Stimulated activated memory B cell treated with anti-CD40 and anti-IgM and Interleukin-4, amounts not matched to agents 10 μg/mL and 1 μg/mL and 100 μg/mL, for 72 hours (primary cell): ENCODE data around the gene C4orf50.
"Not testable (repeated sequence)": the region's sequence is repeated elsewhere in the genome, so short reads cannot be mapped to it uniquely, and the experiment has no call there.

Experiments
- ATAC-seq: fragments of 150-1000 bp; cut with Tn5 transposase; 2 replicates; pipeline ENCODE4 v1.10.0; 2021
- H3K27ac Mint-ChIP-seq: one replicate; pipeline ENCODE4 v1.8.0; 2022; ENCODE audit warnings: mild to moderate bottlenecking, mixed read lengths
- H3K27me3 Mint-ChIP-seq: one replicate; pipeline ENCODE4 v1.8.0; 2022; ENCODE audit warnings: mixed read lengths
- H3K36me3 Mint-ChIP-seq: one replicate; pipeline ENCODE4 v1.8.0; 2022; ENCODE audit warnings: mixed read lengths
- H3K4me1 Mint-ChIP-seq: one replicate; pipeline ENCODE4 v1.8.0; 2022; ENCODE audit warnings: mixed read lengths
- H3K4me3 Mint-ChIP-seq: one replicate; pipeline ENCODE4 v1.8.0; 2022; ENCODE audit warnings: mild to moderate bottlenecking, moderate library complexity, mixed read lengths
- H3K9me3 Mint-ChIP-seq: one replicate; pipeline ENCODE4 v1.8.0; 2022; ENCODE audit warnings: mixed read lengths

C4orf50 gene

DNA sequence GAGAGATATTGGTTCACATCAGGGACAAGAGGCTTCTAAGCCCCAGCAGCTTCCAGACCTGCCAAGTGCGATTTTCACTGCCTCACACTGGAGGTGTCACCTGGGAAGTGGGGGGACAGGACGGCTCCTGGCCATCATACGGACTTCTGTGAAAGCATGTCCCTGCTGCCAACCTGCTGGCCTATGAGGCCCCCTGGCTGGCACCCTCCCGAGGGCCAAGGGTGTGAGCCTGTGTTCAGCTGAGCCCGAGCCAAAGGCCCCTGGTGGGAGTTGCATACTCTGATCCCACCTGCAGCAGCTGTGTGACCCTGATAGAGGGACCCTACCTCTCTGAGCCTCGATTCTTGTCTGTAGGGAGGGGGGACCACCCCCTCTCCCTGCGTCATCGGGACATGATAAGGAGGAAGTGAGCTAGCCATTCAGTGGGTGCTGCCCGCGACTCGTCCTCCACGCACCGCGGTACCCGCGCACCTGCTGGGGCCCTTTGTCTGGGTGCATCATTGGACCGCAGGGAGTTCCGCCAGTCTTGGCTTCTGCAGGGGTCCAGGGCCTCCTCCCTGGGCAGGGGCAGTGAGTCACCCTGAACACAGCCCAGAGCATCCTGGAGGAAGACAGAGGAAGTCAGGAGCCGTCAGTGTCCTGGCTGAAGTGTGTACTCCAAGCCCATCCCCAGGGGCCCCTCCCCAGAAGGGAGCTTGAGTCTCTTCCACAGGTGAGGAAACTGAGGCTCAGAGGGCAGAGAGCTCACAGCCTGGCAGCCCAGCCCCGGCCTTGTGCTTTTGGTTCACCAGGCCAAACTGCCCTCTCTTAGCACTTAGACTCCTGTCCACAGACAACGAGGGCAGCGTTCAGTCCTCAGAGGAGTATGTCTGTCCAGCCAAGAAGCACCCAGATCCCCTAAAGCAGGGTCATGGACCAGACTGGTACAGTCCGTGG lies 24.1 kb downstream of the C4orf50 start:
- H3K27ac Mint-ChIP-seq: no peak overlapping the region
- peaks cover 57% of the 10 kb centered on the region for H3K27me3 Mint-ChIP-seq
- H3K4me3 Mint-ChIP-seq: no peak overlapping the region
- no peak for ATAC-seq
- H3K9me3 Mint-ChIP-seq: peaks cover 4% of the 10 kb centered on the region
- no peaks in the 10 kb centered on the region for H3K4me1 Mint-ChIP-seq
- no peaks in the 10 kb centered on the region for H3K36me3 Mint-ChIP-seq

DNA sequence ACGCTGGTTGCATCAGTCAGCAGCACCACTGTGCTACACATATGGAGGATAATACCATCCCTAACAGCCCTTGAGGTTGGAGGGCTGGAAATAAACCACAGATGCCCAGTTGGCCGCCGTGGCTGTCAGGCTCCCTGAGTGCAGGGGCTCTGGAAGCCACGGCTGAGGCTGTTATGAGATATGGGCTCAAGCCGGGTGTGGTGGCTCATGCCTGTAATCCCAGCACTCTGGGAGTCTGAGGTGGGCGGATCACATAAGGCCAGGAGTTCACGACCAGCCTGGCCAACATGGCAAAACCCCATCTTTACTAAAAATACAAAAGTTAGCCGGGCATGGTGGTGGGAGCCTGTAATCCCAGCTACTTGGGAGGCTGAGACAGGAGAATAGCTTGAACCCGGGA lies 24.9 kb downstream of the C4orf50 start:
- not testable (repeated sequence) for H3K4me3 Mint-ChIP-seq, H3K36me3 Mint-ChIP-seq, H3K27ac Mint-ChIP-seq, H3K4me1 Mint-ChIP-seq, ATAC-seq, H3K9me3 Mint-ChIP-seq
- peaks cover 55% of the 10 kb centered on the region for H3K27me3 Mint-ChIP-seq

DNA sequence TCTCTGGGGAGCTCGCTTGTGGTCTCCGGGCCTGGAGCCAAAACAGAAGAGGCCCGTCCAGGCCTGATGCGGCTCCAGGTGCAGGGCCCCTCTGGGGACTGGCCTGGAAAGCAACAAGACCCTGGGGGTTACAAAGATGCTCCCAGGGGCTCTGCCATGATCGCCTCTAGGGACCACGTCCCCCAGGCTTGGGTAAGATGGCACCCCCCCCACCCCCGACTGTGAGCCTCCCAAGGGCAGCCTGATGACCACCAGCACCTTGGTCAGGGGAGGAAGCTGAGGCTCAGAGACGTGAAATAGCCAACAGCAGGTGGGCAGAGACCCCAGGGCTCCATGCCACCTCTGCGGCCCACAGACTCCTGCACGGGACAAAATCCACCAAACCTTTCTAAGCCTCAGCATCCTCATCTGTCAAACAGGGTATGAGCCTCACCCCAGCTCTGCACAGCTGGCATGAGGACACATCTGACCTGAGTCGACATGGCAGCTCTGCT lies 25.4 kb downstream of the C4orf50 start:
- Mint-ChIP-seq H3K36me3 (no peaks in the 10 kb centered on the region), H3K9me3 (peaks cover 4% of the 10 kb centered on the region), H3K4me3 (no peak overlapping the region), H3K27me3 (peaks cover 52% of the 10 kb centered on the region), H3K27ac (no peak overlapping the region), H3K4me1 (no peaks in the 10 kb centered on the region)
- ATAC-seq: no peak

DNA sequence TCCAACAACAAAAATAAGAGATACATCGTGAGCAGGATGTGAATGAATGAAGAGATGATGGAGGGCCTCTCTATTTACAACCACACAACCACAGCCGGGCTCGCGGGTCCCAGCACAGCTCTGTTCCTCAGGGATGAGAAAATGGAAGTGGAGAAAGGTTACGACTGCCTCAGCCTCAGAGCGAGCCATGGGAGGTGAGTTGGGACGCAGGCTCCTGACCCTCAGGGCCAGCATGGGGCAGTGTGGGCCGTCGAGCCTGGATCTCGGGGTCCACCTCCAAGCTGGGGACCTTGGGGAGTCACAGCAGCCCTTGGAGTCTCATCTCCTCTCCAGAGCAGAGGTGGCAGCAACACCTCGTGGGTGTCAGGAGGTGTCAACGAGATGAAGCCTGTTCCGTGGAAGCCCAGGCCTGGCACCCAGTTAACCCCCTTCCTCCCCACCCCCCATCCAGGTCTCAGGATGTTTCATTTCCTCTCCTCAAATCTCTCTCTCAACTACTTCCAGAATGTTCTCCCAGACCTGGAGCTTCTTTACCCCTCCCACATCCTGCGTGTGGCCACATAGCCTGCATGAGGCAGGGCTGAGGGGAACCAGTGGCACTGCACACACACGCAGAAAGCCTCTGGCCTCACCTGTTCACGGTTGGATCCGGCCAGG lies 25.9 kb downstream of the C4orf50 start:
- Mint-ChIP-seq H3K4me1 (no peaks in the 10 kb centered on the region), H3K27me3 (peaks cover 52% of the 10 kb centered on the region), H3K9me3 (peaks cover 4% of the 10 kb centered on the region), H3K4me3 (no peak overlapping the region), H3K27ac (no peak overlapping the region), H3K36me3 (no peaks in the 10 kb centered on the region)
- ATAC-seq: no peak

DNA sequence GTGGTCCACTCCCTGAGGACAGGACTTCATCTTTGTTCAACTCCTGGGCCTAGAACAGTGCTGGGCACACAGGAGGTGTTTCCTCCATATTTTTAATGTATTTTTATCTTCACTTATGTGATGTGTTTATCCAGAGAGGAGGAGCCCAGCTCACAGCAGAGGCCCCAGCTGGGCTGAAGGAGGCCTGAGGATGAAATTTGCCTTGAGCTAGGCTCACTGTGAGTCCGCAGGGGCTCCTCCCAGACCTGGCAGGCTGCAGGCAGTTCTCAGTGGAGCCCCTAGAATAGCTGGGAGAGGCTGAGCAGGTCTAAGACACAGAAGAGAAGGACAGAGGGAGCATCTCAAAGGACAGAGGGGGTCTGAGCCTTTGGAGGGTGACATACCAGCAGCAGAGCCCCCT lies 26.8 kb downstream of the C4orf50 start:
- Mint-ChIP-seq H3K4me3 (no peak overlapping the region), H3K9me3 (peaks cover 4% of the 10 kb centered on the region), H3K27me3 (peaks cover 43% of the 10 kb centered on the region), H3K4me1 (no peaks in the 10 kb centered on the region), H3K36me3 (no peaks in the 10 kb centered on the region), H3K27ac (no peak overlapping the region)
- no peak for ATAC-seq

DNA sequence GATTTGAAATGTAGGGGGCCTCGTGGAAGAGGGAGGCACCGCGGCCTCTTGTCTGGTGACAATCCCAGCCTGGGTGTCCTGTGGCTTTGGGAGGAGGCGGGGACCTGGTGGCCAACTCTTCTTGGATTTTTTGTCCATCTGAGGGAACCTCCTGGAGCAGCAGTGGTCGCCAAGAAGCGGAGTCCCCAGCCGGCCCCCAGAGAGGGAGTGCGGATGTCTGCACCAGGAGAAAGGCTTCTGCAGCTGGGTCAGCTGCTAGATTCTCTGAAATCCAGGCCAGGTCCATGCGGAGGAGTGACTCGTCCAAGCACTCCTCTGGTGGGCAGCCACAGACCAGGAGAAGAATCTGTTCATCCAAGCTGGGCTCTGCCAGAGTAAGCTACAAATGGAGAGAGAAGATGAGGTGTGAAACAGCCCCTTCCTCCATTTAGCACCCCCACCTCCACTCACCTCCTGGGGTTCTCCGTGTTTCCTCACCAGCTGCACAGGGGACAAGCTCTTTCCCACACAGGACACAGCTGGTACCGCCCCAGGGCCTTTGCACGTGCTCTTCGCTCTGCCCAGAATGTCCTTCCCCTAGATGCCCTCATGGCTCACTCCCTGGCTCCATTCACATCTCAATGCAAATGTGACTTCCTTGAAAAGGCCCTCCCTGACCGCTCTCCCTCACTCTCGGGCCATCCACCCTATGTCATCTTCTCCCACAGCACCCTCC lies 27.6 kb downstream of the C4orf50 start:
- no peak overlapping the region for H3K4me3 Mint-ChIP-seq
- ATAC-seq: no peak

DNA sequence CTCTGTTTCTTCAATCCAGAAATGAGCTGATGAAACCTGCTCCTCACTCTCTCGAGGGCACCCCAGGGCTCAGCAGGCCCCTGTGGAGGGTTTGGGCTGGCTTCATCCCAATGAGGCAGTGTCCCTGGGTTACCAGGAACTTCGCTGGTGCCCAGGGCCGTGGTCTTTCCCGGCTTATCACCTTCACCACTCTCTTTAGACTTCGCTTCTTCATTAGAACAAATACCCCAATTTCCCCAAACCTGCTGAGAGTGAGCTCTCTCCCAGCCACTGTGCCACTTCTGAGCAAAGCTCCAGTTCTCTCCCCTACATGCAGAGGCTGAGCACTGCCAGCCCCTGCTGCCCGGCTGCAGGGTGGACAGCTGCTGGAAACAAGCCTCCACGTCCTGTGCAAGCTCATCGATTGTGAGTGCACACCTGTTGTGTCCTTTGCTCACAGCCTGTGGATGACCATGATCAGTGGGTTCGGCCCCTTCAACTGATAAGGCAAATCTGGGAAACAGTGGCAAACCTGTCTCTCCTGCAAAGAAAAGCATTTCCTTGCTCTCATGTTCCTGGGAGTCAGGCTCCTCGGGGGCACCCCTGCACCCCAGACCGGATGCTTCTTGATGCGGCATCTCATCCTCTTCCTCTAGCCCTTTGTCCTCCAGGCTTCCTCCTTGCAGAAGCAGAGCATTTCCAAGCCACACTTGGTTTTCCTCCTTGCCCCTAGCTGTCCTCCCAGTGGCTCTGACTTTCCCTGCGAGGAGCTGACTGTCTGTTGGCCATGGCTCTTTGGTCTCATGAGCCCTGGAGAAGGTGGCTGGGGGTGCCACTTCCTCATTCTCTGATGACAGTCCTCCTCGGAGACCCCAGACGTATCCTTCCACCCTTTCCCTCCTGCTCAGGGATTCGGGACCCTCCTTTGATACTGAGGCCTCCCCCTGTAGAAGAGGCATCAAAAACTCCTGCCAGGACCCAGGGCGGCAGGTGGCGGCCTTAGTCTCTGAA lies 28.7 kb downstream of the C4orf50 start:
- no peak overlapping the region for H3K27ac Mint-ChIP-seq
- peaks cover 11% of the 10 kb centered on the region for H3K9me3 Mint-ChIP-seq
- H3K36me3 Mint-ChIP-seq: no peaks in the 10 kb centered on the region
- ATAC-seq: peak; percentile 10
- no peak overlapping the region for H3K4me3 Mint-ChIP-seq
- H3K27me3 Mint-ChIP-seq: peaks cover 29% of the 10 kb centered on the region
- no peaks in the 10 kb centered on the region for H3K4me1 Mint-ChIP-seq

More for the DNA sequence above, 27.6 kb downstream of the C4orf50 start:
- H3K27me3 Mint-ChIP-seq: peaks cover 35% of the 10 kb centered on the region
- H3K27ac Mint-ChIP-seq: no peak overlapping the region
- H3K9me3 Mint-ChIP-seq: peaks cover 4% of the 10 kb centered on the region
- H3K4me1 Mint-ChIP-seq: no peaks in the 10 kb centered on the region
- H3K36me3 Mint-ChIP-seq: no peaks in the 10 kb centered on the region

DNA sequence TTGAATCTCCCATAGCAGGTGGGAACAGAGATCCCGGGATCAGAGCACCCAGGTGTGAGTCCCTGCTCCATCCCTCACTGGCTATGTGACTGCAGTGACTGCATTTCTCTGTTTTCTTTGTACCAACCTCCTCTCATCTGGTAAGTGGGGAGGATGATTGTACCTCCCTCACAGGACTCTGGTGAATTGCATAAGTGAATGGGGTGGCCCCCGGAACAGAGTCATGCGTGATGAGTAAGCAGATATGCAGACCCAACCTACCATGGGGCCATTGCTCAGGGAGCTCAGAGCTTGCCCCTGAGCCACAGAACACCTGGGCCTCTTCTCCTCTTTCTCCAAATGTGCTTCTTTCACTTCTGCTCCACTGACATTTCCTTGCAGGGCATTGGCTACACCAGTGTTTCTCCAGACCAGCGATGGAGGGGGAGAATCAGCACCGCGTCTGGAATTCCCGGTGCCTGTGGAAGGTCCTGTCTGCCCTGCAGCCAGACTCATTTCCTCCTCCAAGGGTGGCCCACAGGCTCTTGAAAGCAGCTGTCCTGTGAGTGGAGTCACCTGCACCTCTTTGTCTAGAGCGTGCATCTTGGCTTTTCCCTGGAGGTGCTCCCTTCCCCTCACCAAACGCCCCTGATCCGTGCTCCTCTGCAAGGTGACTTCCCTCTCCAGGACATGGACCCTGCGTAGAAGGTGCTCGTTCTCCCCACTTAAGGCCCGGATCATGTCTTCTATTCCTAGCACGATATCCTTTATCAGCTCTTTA lies 30.0 kb downstream of the C4orf50 start:
- peaks cover 23% of the 10 kb centered on the region for H3K9me3 Mint-ChIP-seq
- H3K4me3 Mint-ChIP-seq: no peak overlapping the region
- H3K36me3 Mint-ChIP-seq: no peaks in the 10 kb centered on the region
- ATAC-seq: no peak
- peaks cover 29% of the 10 kb centered on the region for H3K27me3 Mint-ChIP-seq
- no peak overlapping the region for H3K27ac Mint-ChIP-seq
- no peaks in the 10 kb centered on the region for H3K4me1 Mint-ChIP-seq

DNA sequence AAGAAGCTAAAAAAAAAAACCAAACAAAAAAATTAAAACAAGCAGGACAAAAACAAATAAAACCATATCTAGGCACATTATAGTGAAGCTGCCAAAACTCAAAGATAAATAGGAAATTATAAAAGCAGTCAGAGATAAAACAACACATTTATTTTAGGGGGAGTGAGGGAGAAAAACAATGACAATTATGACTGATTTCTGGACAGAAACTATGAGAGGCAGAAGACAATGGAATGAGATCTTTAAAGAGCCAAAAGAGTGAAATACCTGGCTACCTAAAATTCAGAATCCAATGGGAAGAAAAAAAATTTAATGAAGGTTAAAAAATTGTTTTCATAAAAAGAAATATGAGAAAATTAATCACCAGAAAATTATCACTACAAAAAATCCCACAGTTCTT lies 33.4 kb downstream of the C4orf50 start:
- no peak for ATAC-seq
- peaks cover 14% of the 10 kb centered on the region for H3K27me3 Mint-ChIP-seq
- no peak overlapping the region for H3K27ac Mint-ChIP-seq
- H3K36me3 Mint-ChIP-seq: no peaks in the 10 kb centered on the region
- H3K4me3 Mint-ChIP-seq: no peak overlapping the region
- no peaks in the 10 kb centered on the region for H3K4me1 Mint-ChIP-seq
- peaks cover 22% of the 10 kb centered on the region for H3K9me3 Mint-ChIP-seq

DNA sequence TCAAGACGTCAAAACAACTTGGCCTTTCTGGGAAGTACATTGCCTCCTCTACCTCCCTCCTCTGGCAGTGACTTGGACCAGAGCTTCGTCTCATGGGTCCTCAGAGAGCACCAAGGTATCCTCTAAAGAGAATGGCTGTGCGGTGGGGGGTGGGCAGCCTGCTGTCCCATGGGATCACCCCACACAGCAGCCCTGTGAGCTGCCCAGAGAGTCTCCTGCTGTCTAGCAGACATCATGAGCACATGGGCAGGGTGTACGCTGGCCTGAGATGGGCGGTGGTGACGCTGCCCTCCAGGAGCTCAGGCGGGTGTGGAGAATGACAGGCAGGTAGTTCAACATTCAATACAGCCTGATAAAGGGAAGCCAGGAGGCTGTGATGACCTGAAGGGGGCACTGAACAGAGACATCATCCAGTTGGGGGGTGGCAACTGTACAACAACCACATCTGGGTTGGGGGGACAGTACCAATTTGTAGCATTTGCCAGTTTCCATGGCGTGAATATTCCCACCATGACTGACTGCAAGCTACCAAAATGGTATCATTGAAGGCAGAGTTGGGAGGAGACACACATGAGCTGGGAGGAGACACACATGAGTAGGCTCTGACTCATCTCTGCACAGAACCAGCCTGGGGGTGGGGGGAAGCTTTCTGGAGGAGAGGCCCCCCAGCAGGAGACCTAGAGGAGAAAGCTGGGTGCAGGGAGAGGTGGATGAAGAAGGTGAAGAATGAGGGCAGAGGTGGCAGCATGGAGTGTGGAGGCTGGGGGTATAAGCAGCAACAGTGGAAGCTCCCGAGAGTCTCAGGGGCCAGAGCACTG lies 35.9 kb downstream of the C4orf50 start:
- Mint-ChIP-seq H3K27me3 (peaks cover 13% of the 10 kb centered on the region), H3K9me3 (peaks cover 22% of the 10 kb centered on the region), H3K27ac (no peak overlapping the region), H3K4me3 (no peak overlapping the region), H3K36me3 (no peaks in the 10 kb centered on the region), H3K4me1 (no peaks in the 10 kb centered on the region)
- no peak for ATAC-seq

DNA sequence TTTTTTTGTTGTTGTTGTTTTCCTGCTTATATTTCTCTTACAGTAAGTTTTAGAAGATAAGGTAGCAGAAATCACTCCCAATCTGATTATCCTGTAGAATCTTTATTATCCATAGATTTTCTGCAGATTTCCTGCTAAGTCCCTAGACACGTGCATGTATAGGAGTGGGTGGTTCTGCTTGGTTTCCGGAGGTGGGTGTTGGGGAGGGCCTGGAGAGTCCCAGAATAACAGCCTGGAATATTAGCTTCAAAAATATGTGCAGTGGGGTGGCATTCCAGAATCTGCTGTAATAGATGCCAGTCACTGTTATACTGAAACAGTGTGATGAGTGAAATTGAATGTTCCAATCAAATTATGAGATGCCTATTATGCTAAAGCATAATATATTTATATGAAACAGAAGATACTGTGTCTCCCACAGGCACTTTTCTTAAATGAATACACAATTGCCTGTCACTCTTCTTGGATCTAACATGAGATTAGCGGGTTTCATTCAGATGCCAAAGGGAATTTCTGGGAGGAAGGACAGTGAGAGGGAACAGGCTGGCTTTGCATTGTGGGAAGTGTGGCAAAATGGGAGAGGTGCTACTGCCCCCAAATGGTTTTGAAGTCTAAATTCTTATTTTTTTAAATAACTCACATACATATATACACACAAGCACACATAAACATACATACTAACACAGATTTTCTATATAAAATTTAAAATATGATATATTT lies 37.6 kb downstream of the C4orf50 start:
- ATAC-seq: no peak
- H3K36me3 Mint-ChIP-seq: no peaks in the 10 kb centered on the region
- H3K9me3 Mint-ChIP-seq: peaks cover 22% of the 10 kb centered on the region
- H3K27ac Mint-ChIP-seq: no peak overlapping the region
- H3K4me1 Mint-ChIP-seq: no peaks in the 10 kb centered on the region
- H3K27me3 Mint-ChIP-seq: peaks cover 13% of the 10 kb centered on the region
- H3K4me3 Mint-ChIP-seq: no peak overlapping the region

DNA sequence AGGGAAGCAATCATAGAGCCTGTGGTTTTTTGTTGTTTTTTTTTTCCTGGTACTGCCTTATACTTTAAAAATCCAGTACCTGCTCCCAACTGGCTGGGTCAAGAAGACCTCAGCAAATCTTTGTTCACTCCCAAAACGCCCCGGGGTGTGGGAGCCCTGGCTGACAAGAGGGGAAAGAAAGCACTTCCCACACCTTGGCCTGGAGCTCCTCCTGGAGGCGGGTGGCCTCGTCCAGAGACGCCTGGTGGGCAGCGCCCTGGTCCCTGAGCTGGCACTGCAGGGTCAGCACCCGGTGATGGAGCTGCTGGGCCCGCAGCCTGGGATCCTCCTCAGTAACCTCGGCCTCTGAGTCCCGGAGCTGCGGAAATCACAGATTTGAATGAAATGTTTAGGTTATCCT lies 38.2 kb downstream of the C4orf50 start:
- no peaks in the 10 kb centered on the region for H3K36me3 Mint-ChIP-seq
- no peak overlapping the region for H3K4me3 Mint-ChIP-seq
- no peak for ATAC-seq
- peaks cover 13% of the 10 kb centered on the region for H3K27me3 Mint-ChIP-seq
- no peaks in the 10 kb centered on the region for H3K4me1 Mint-ChIP-seq
- H3K9me3 Mint-ChIP-seq: peaks cover 20% of the 10 kb centered on the region
- H3K27ac Mint-ChIP-seq: no peak overlapping the region

DNA sequence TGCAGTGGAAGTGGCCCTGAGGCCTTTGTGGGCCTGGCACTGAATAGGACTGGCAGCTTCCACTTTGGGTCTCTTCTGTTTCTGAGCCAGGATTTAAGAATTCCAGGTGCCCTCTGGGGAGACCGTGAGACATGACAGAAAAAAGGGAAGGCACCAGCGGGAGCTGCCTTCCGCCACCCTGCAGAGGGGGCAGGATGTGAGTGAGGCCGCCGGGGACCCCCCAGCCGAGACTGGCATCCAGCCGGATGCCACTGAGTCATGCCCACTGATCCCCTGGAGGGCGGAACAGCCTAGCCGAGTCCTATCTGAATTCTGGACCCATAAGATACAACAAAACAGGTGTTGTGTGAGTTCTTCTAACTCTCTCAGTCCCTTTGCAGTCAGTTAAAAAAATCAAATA lies 41.3 kb downstream of the C4orf50 start:
- Mint-ChIP-seq H3K27me3 (peaks cover 13% of the 10 kb centered on the region), H3K9me3 (no peaks in the 10 kb centered on the region), H3K27ac (no peak overlapping the region), H3K4me1 (no peaks in the 10 kb centered on the region), H3K4me3 (no peak overlapping the region), H3K36me3 (no peaks in the 10 kb centered on the region)
- ATAC-seq: no peak
